H9 (cell line): ENCODE measurements around the gene PPP3CA. TPM values are rescaled to one million over a fixed set of nuclear protein-coding genes. Genes with fewer than 3 reads are reported as not detected.

Experiments
- DNase-seq: peaks from one replicate; pipeline ENCODE4 v3.0.0-alpha.2; 2017
- H2AFZ ChIP-seq: one replicate; pipeline ENCODE4 v1.6.1; 2013; ENCODE audit warnings: mild to moderate bottlenecking, low read length, control low read depth, moderate library complexity
- H2AK5ac ChIP-seq: 2 replicates; pipeline ENCODE4 v1.6.1; 2013; ENCODE audit warnings: low read length, control low read depth, mixed read lengths; ENCODE audit not compliant: insufficient read length
- H2BK120ac ChIP-seq: one replicate; pipeline ENCODE4 v1.6.1; 2013; ENCODE audit warnings: low read depth, mild to moderate bottlenecking, low read length, control low read depth, inconsistent platforms; ENCODE audit not compliant: poor library complexity, severe bottlenecking
- H2BK12ac ChIP-seq: 2 replicates; pipeline ENCODE4 v1.6.1; 2013; ENCODE audit warnings: low read length, control low read depth, mixed read lengths, low read depth; ENCODE audit not compliant: insufficient read length
- H2BK15ac ChIP-seq: 2 replicates; pipeline ENCODE4 v1.6.1; 2013; ENCODE audit warnings: low read depth, low read length, control low read depth
- H2BK20ac ChIP-seq: one replicate; pipeline ENCODE4 v1.6.1; 2013; ENCODE audit warnings: low read depth, mild to moderate bottlenecking, low read length, control low read depth, inconsistent platforms; ENCODE audit not compliant: poor library complexity, severe bottlenecking
- H2BK5ac ChIP-seq: 2 replicates; pipeline ENCODE4 v1.6.1; 2013; ENCODE audit warnings: low read length, control low read depth, mixed read lengths; ENCODE audit not compliant: insufficient read length
- H3K14ac ChIP-seq: 2 replicates; pipeline ENCODE4 v1.6.1; 2013; ENCODE audit warnings: low read length, control low read depth; ENCODE audit not compliant: insufficient read depth
- H3K18ac ChIP-seq: 2 replicates; pipeline ENCODE4 v1.6.1; 2013; ENCODE audit warnings: low read depth, mild to moderate bottlenecking, mixed read lengths, low read length, control low read depth; ENCODE audit not compliant: insufficient read length
- H3K23ac ChIP-seq: 2 replicates; pipeline ENCODE4 v1.6.1; 2013; ENCODE audit warnings: low read length, control low read depth, mixed read lengths, low read depth; ENCODE audit not compliant: insufficient read length
- H3K23me2 ChIP-seq: 2 replicates; pipeline ENCODE4 v1.6.1; 2013; ENCODE audit warnings: low read depth, mild to moderate bottlenecking, mixed read lengths, low read length, control low read depth; ENCODE audit not compliant: insufficient read length, poor library complexity, severe bottlenecking
- H3K27ac ChIP-seq: 2 replicates; pipeline ENCODE4 v1.5.1; 2013; ENCODE audit warnings: low read length, control low read depth, mixed read lengths, low read depth; ENCODE audit not compliant: insufficient read length
- H3K27me3 ChIP-seq: 2 replicates; pipeline ENCODE4 v1.6.1; 2013; ENCODE audit warnings: low read length, control low read depth, inconsistent platforms; ENCODE audit not compliant: insufficient read depth
- H3K4ac ChIP-seq: 2 replicates; pipeline ENCODE4 v1.6.1; 2013; ENCODE audit warnings: low read depth, mild to moderate bottlenecking, control low read depth, inconsistent platforms, low read length, moderate library complexity
- H3K4me1 ChIP-seq: 2 replicates; pipeline ENCODE4 v1.6.1; 2013; ENCODE audit warnings: low read length, control low read depth, inconsistent platforms; ENCODE audit not compliant: insufficient read depth
- H3K4me2 ChIP-seq: 2 replicates; pipeline ENCODE4 v1.6.1; 2013; ENCODE audit warnings: low read length, control low read depth, mixed read lengths; ENCODE audit not compliant: insufficient read length, insufficient read depth
- H3K56ac ChIP-seq: 2 replicates; pipeline ENCODE4 v1.6.1; 2013; ENCODE audit warnings: low read depth, mild to moderate bottlenecking, mixed read lengths, low read length, control low read depth; ENCODE audit not compliant: insufficient read length
- H3K79me1 ChIP-seq: 2 replicates; pipeline ENCODE4 v1.6.1; 2013; ENCODE audit warnings: low read depth, mild to moderate bottlenecking, moderate library complexity, low read length, control low read depth, inconsistent platforms; ENCODE audit not compliant: insufficient read depth, poor library complexity, severe bottlenecking
- H3K79me2 ChIP-seq: 2 replicates; pipeline ENCODE4 v1.6.1; 2013; ENCODE audit warnings: low read length, control low read depth, inconsistent platforms; ENCODE audit not compliant: insufficient read depth
- H3K9ac ChIP-seq: 2 replicates; pipeline ENCODE4 v1.6.1; 2013; ENCODE audit warnings: low read length, control low read depth, mixed read lengths; ENCODE audit not compliant: insufficient read length; ENCODE audit errors: extremely low read depth
- H3K9me3 ChIP-seq: one replicate; pipeline ENCODE4 v1.6.1; 2013; ENCODE audit warnings: low read depth, low read length, inconsistent platforms; ENCODE audit not compliant: control insufficient read depth
- H3T11ph ChIP-seq: one replicate; pipeline ENCODE4 v1.6.1; 2013; ENCODE audit warnings: mild to moderate bottlenecking, low read length, control low read depth, inconsistent platforms
- H4K20me1 ChIP-seq: one replicate; pipeline ENCODE4 v1.6.1; 2013; ENCODE audit not compliant: control insufficient read depth, insufficient read length, insufficient read depth
- H4K5ac ChIP-seq: 2 replicates; pipeline ENCODE4 v1.6.1; 2013; ENCODE audit warnings: low read depth, mild to moderate bottlenecking, mixed read lengths, low read length, control low read depth; ENCODE audit not compliant: insufficient read length
- H4K8ac ChIP-seq: replicated peaks from 2 replicates; pipeline ENCODE4 v1.6.1; 2013; ENCODE audit warnings: low read length, control low read depth, mixed read lengths, low read depth; ENCODE audit not compliant: insufficient read length
- H4K91ac ChIP-seq: 2 replicates; pipeline ENCODE4 v1.6.1; 2013; ENCODE audit warnings: low read depth, mild to moderate bottlenecking, moderate library complexity, mixed read lengths, low read length, control low read depth; ENCODE audit not compliant: insufficient read length
- H3K27ac Mint-ChIP-seq, 3 experiments: 2 replicates in 2 of 3; 3 replicates in 1 of 3; pipeline ENCODE4 v1.8.0; 2020 to 2021; ENCODE audit warnings: mixed read lengths in 3 of 3, mild to moderate bottlenecking in 1 of 3, moderate library complexity in 1 of 3
- H3K27me3 Mint-ChIP-seq: 2 replicates; pipeline ENCODE4 v1.8.0; 2021; ENCODE audit warnings: low read depth, mild to moderate bottlenecking, moderate library complexity, mixed read lengths
- H3K36me3 Mint-ChIP-seq, 3 experiments: 2 replicates in 2 of 3; 3 replicates in 1 of 3; pipeline ENCODE4 v1.8.0; 2020 to 2021; ENCODE audit warnings: low read depth in 3 of 3, mixed read lengths in 3 of 3; ENCODE audit not compliant: insufficient read depth in 1 of 3
- H3K4me1 Mint-ChIP-seq, 2 experiments: 2 replicates each; pipeline ENCODE4 v1.8.0; 2020; ENCODE audit warnings: mixed read lengths in 2 of 2
- H3K4me3 Mint-ChIP-seq, 2 experiments: 2 replicates in 1 of 2; 3 replicates in 1 of 2; pipeline ENCODE4 v1.8.0; 2020 to 2021; ENCODE audit warnings: mild to moderate bottlenecking in 2 of 2, mixed read lengths in 2 of 2, moderate library complexity in 1 of 2
- H3K9me3 Mint-ChIP-seq, 2 experiments: 2 replicates in 1 of 2; 3 replicates in 1 of 2; pipeline ENCODE4 v1.8.0; 2020; ENCODE audit warnings: mild to moderate bottlenecking in 2 of 2, mixed read lengths in 2 of 2, moderate library complexity in 1 of 2
- CTCF ChIP-seq: fragments of 200-600 bp; sonication (generic); conservative IDR thresholded peaks from 3 replicates; pipeline ENCODE4 v1.8.0; 2021; ENCODE audit warnings: antibody characterized with exemption, mild to moderate bottlenecking
- WGBS: extraction: QIAGEN DNeasy Blood & Tissue Kit; methylation state at CpG from one replicate; pipeline ENCODE4 v1.1.7; 2013; ENCODE audit warnings: missing lambda C conversion rate, low lambda C conversion rate, mixed read lengths; ENCODE audit not compliant: insufficient read length; ENCODE audit errors: extremely low coverage; 5-methylcytosine and 5-hydroxymethylcytosine counted together
- total RNA-seq: library from RNA; stranded (reverse); gene quantifications from 2 replicates; pipeline ENCODE4 v1.2.1, GENCODE V29; 2021

PPP3CA gene
- total RNA-seq, 1 experiment from 2014 or later, result 16.8 TPM

- peaks cover under 1% of the 10 kb centered on the region; the same call in 1 of the 2 replicates for H3K4me1 ChIP-seq
- Mint-ChIP-seq H3K27ac (no peak overlapping the region), H3K4me1 (peaks cover 23 to 33% of the 10 kb centered on the region in 2 experiments), H3K27me3 (no peaks in the 10 kb centered on the region), H3K9me3 (no peaks in the 10 kb centered on the region), H3K4me3 (no peak overlapping the region), H3K36me3 (no peaks in the 10 kb centered on the region)
- no peak overlapping the region for H4K91ac ChIP-seq
- H2AK5ac ChIP-seq, result no peak overlapping the region
- H3K79me1 ChIP-seq, result no peaks in the 10 kb centered on the region
- no peak overlapping the region for H3K56ac ChIP-seq
- no peak overlapping the region for H2AFZ ChIP-seq
- H3K4ac ChIP-seq, result no peak overlapping the region
- H3K18ac ChIP-seq, result no peak overlapping the region
- H3K27ac ChIP-seq, result no peak overlapping the region
- TF ChIP-seq CTCF, result no peak
- no peaks in the 10 kb centered on the region for H3K23me2 ChIP-seq
- WGBS, result no CpG with 5 or more reads among the region's 6 CpGs
- H3K9me3 ChIP-seq, result no peaks in the 10 kb centered on the region
- no peak overlapping the region for H3K23ac ChIP-seq
- H2BK5ac ChIP-seq, result no peak overlapping the region
- no peak overlapping the region for H3K9ac ChIP-seq
- H2BK120ac ChIP-seq, result no peak overlapping the region
- no peak overlapping the region for H3K4me2 ChIP-seq
- no peaks in the 10 kb centered on the region for H3K27me3 ChIP-seq
- H3K79me2 ChIP-seq, result no peaks in the 10 kb centered on the region
- H3K14ac ChIP-seq, result no peak overlapping the region
- DNase-seq, result no peak
- H2BK20ac ChIP-seq, result no peak overlapping the region
- H2BK12ac ChIP-seq, result no peak overlapping the region
- no peak overlapping the region for H4K8ac ChIP-seq
- no peak overlapping the region for H4K5ac ChIP-seq
- H3T11ph ChIP-seq, result no peak overlapping the region
- H2BK15ac ChIP-seq, result no peak overlapping the region
- H4K20me1 ChIP-seq, result no peaks in the 10 kb centered on the region
Observed at GRCh38 chr4:101050088-101050836, 297.1 kb downstream of the PPP3CA start.
